Gastroesophageal sphincter (tissue), 3 donors: Measurements from ENCODE around the gene ABHD12.

Source experiments
- CTCF ChIP-seq, 4 experiments: fragments of 200-600 bp in 2 of 4; fragments of 450-650 bp in 2 of 4; sonication (generic) in 1 of 4; IDR thresholded peaks; one replicate each; pipeline ENCODE4 v1.5.1; 2017 to 2019; ENCODE audit warnings: antibody characterized with exemption in 4 of 4, mild to moderate bottlenecking in 2 of 4, moderate library complexity in 2 of 4
- EP300 ChIP-seq: sonication (generic); formaldehyde crosslinking; IDR thresholded peaks from one replicate; pipeline ENCODE4 v1.6.1; 2017; ENCODE audit warnings: antibody characterized with exemption, mild to moderate bottlenecking
- POLR2A ChIP-seq, 2 donors: fragments of 450-650 bp; IDR thresholded peaks; one replicate each; pipeline ENCODE4 v1.6.1; 2017; ENCODE audit warnings: antibody characterized with exemption in 2 of 2, mild to moderate bottlenecking in 2 of 2, moderate library complexity in 1 of 2
- POLR2AphosphoS5 ChIP-seq: sonication (generic); formaldehyde crosslinking; IDR thresholded peaks from one replicate; pipeline ENCODE4 v1.6.1; 2017; ENCODE audit warnings: antibody characterized with exemption

- TF ChIP-seq CTCF (IDR thresholded peaks at IDR 0.05) (no peak), POLR2A (IDR thresholded peaks at IDR 0.05) (no peak), POLR2AphosphoS5 (no peak), EP300 (no peak)
Observed at GRCh38 chr20:25324412-25324811, 66.2 kb downstream of the ABHD12 start.
